ENCODE measurements around the gene ZMIZ1. TPM values are rescaled to one million over a fixed set of nuclear protein-coding genes. Genes with fewer than 3 reads are reported as not detected.

The ZMIZ1 gene
- total RNA-seq, 1 experiment from 2014 or later: 13.9 TPM

- peak; percentile 24 for DNase-seq (ENCODE audit: low read depth)
These were observed 274.2 kb downstream of the ZMIZ1 start for GRCh38 chr10:79342811-79343561.

GRCh38 chr10:79344502-79345195 is 275.9 kb downstream of the ZMIZ1 start:
- no peak for DNase-seq (ENCODE audit: low read depth)

- DNase-seq (ENCODE audit: low read depth): no peak
These were observed 276.7 kb downstream of the ZMIZ1 start for GRCh38 chr10:79345241-79346011.

- no peak for DNase-seq (ENCODE audit: low read depth)
These were observed 277.2 kb downstream of the ZMIZ1 start for GRCh38 chr10:79346012-79346340.

- no peak for DNase-seq (ENCODE audit: low read depth)
These were observed 277.8 kb downstream of the ZMIZ1 start for GRCh38 chr10:79346388-79347225.

GRCh38 chr10:79347226-79347893 is 278.6 kb downstream of the ZMIZ1 start, which contains the start of gene PPIF:
Gene PPIF (plus strand): TSS chr10:79347469. CDS start chr10:79347549, 80 bp downstream.
- DNase-seq (ENCODE audit: low read depth): peak; percentile 92

- peak; percentile 80 for DNase-seq (ENCODE audit: low read depth)
These were observed 279.3 kb downstream of the ZMIZ1 start for GRCh38 chr10:79347894-79348639.

GRCh38 chr10:79348640-79348988 is 279.8 kb downstream of the ZMIZ1 start:
- no peak for DNase-seq (ENCODE audit: low read depth)

GRCh38 chr10:79349072-79349491 is 280.3 kb downstream of the ZMIZ1 start:
- no peak for DNase-seq (ENCODE audit: low read depth)

GRCh38 chr10:79349766-79350406 is 281.1 kb downstream of the ZMIZ1 start:
- DNase-seq (ENCODE audit: low read depth): no peak

GRCh38 chr10:79350407-79351154 is 281.8 kb downstream of the ZMIZ1 start:
- no peak for DNase-seq (ENCODE audit: low read depth)

GRCh38 chr10:79351332-79351731 is 282.6 kb downstream of the ZMIZ1 start:
- DNase-seq (ENCODE audit: low read depth): no peak

- DNase-seq (ENCODE audit: low read depth): no peak
These were observed 283.5 kb downstream of the ZMIZ1 start for GRCh38 chr10:79352035-79352877.

GRCh38 chr10:79353000-79353406 is 284.2 kb downstream of the ZMIZ1 start:
- DNase-seq (ENCODE audit: low read depth): no peak

- no peak for DNase-seq (ENCODE audit: low read depth)
These were observed 285.0 kb downstream of the ZMIZ1 start for GRCh38 chr10:79353726-79354125.

- no peak for DNase-seq (ENCODE audit: low read depth)
These were observed 285.4 kb downstream of the ZMIZ1 start for GRCh38 chr10:79354141-79354540.

GRCh38 chr10:79354615-79355014 is 285.8 kb downstream of the ZMIZ1 start:
- no peak for DNase-seq (ENCODE audit: low read depth)

- no peak for DNase-seq (ENCODE audit: low read depth)
These were observed 286.8 kb downstream of the ZMIZ1 start for GRCh38 chr10:79355420-79356017.
